Thoracic aorta (tissue), 2 donors: Measurements from ENCODE around the gene PUS7. TPM values are rescaled to one million over a fixed set of nuclear protein-coding genes. Genes with fewer than 3 reads are reported as not detected.
"Not testable (repeated sequence)": the region's sequence is repeated elsewhere in the genome, so short reads cannot be mapped to it uniquely, and the experiment has no call there.

Experiments
- ATAC-seq: fragments of 150-250 bp; one replicate; pipeline ENCODE4 v1.8.0; 2017; ENCODE audit warnings: low read depth; ENCODE audit not compliant: insufficient number of reproducible peaks, low FRiP score
- DNase-seq: peaks from one replicate; pipeline ENCODE4 v3.0.0-alpha.2; 2020; ENCODE audit warnings: low spot score
- H3K27ac ChIP-seq, 2 donors: fragments of 200-600 bp; sonication (generic); 1 replicate in 1 of 2; 2 replicates in 1 of 2; pipeline ENCODE4 v1.5.1; 2016; ENCODE audit warnings: mild to moderate bottlenecking in 2 of 2, moderate library complexity in 2 of 2
- H3K27me3 ChIP-seq: fragments of 200-600 bp; sonication (generic); replicated peaks from 2 replicates; pipeline ENCODE4 v1.6.0; 2016; ENCODE audit warnings: mild to moderate bottlenecking; ENCODE audit not compliant: insufficient read depth
- H3K36me3 ChIP-seq: fragments of 200-600 bp; sonication (generic); one replicate; pipeline ENCODE4 v1.5.1; 2016
- H3K4me1 ChIP-seq, 2 donors: fragments of 200-600 bp; sonication (generic); 1 replicate in 1 of 2; 2 replicates in 1 of 2; pipeline versions ENCODE4 v1.5.1 to v1.6.0; 2016; ENCODE audit warnings: low read depth in 2 of 2, mild to moderate bottlenecking in 1 of 2; ENCODE audit not compliant: control insufficient read depth in 1 of 2
- H3K4me3 ChIP-seq: fragments of 200-600 bp; sonication (generic); 2 replicates; pipeline ENCODE4 v1.5.1; 2016; ENCODE audit warnings: mild to moderate bottlenecking
- H3K9me3 ChIP-seq: fragments of 200-600 bp; sonication (generic); 2 replicates; pipeline ENCODE4 v1.5.1; 2016
- total RNA-seq, 2 donors: library from RNA; depleted of rRNA; stranded (reverse); fragments of >200 nt; gene quantifications; one replicate each; pipeline versions ENCODE4 v1.1.0 to v1.2.3, GENCODE V29; 2016
- TF ChIP-seq, protein P1 (sequence below): fragments of 200-600 bp; sonication (generic); IDR thresholded peaks from one replicate; pipeline ENCODE4 v1.5.1; 2019; ENCODE audit warnings: antibody characterized with exemption

The PUS7 gene
- total RNA-seq, 2 donors from 2014 or later: 4.1 to 20.6 TPM

DNA sequence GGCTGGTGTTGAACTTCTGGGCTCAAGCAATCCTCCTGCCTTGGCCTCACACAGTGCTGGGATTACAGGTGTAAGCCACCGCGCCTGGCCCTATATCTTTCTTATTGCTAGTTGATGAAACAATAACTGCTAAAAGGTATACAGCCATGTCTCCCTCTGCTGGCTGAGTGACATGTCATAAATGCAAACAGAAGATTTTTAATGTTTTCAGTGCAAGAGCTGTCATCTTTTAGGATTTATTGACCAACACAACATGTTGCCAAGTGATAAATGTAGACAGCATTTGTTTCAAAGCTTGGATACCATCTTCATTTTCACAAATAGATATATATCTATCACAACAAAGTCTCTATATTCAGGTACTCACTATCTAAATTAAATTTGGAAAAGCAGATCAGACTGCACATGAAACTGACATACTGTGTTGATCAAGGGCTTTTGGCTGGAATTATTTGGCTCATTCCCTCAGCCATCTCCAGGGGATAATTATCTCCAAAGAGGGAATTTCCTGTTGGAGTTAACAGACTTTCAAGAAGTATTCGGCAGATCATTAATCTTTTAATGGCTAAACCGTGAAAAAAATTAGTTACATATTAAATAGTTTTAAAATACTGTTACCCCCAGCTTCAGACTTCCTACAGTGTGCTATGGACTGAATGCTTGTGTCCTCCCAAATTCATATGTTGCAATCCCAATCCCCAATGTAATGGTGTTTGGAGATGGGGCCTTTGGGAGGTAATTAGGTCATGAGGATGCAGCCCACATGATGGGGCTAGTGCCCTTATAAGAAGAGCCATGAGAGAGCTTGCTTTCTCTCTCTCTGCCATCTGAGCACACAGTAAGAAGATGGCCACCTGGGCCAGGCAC lies 92.1 kb downstream of the PUS7 start:
- no peaks in the 10 kb centered on the region for H3K36me3 ChIP-seq
- ATAC-seq (no peak), DNase-seq (no peak)
- no peak overlapping the region for H3K4me3 ChIP-seq
- H3K27me3 ChIP-seq: no peaks in the 10 kb centered on the region
- no peaks in the 10 kb centered on the region for H3K9me3 ChIP-seq
- TF ChIP-seq, protein P1, sequence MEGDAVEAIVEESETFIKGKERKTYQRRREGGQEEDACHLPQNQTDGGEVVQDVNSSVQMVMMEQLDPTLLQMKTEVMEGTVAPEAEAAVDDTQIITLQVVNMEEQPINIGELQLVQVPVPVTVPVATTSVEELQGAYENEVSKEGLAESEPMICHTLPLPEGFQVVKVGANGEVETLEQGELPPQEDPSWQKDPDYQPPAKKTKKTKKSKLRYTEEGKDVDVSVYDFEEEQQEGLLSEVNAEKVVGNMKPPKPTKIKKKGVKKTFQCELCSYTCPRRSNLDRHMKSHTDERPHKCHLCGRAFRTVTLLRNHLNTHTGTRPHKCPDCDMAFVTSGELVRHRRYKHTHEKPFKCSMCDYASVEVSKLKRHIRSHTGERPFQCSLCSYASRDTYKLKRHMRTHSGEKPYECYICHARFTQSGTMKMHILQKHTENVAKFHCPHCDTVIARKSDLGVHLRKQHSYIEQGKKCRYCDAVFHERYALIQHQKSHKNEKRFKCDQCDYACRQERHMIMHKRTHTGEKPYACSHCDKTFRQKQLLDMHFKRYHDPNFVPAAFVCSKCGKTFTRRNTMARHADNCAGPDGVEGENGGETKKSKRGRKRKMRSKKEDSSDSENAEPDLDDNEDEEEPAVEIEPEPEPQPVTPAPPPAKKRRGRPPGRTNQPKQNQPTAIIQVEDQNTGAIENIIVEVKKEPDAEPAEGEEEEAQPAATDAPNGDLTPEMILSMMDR: peak; percentile 31
- H3K4me1 ChIP-seq: no peaks in the 10 kb centered on the region
- H3K27ac ChIP-seq: no peak overlapping the region

DNA sequence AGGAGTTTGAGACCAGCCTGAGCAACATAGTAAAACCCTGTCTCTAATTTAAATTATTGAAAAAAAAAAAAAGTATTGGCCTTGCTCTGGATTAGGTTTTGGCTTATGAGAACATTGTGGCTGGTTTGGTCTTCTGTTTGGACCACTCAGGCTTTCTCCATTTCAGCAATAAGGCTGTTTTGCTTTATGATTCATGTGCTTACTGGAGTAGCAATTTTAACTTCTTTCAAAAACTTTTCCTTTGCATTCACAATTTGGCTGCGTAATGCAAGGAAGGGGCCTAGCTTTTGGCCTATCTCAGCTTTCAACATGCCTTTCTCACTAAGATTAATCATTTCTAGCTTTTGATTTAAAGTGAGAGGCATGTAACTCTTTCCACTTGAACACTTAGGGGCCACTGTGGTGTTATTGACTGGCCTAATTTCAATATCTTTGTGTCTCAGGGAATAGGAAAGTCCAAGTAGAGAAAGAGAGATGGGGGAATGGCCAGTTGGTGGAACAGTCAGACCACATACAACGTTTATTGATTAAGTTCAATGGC lies 95.4 kb downstream of the PUS7 start:
- Histone ChIP-seq H3K36me3 (no peaks in the 10 kb centered on the region), H3K4me3 (no peak overlapping the region), H3K4me1 (no peaks in the 10 kb centered on the region), H3K27me3 (no peaks in the 10 kb centered on the region), H3K9me3 (no peaks in the 10 kb centered on the region), H3K27ac (no peak overlapping the region)
- no peak for DNase-seq
- ATAC-seq: no peak
- TF ChIP-seq, protein P1: no peak

DNA sequence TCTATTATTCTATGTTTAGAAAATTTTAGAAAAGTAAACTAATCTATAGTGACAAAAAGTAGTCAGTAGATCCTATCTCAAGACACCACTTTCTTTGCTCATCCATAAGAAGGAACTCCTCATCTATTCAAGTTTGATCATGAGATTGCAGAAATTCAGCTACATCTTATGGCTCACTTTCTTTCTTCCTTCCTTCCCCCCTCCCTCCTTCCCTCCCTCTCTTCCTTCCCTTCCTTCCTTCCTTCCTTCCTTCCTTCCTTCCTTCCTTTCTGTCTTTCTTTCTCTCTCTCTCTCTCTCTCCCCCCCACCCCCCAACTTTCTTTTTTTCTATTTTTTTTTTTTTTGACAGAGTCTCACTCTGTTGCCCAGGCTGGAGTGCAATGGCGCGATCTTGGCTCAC lies 98.1 kb downstream of the PUS7 start:
- ATAC-seq (no peak), DNase-seq (no peak)
- no peak overlapping the region for H3K27ac ChIP-seq
- TF ChIP-seq, protein P1: no peak
- H3K27me3 ChIP-seq: no peaks in the 10 kb centered on the region
- H3K4me1 ChIP-seq: no peaks in the 10 kb centered on the region
- no peaks in the 10 kb centered on the region for H3K9me3 ChIP-seq
- no peak overlapping the region for H3K4me3 ChIP-seq
- H3K36me3 ChIP-seq: no peaks in the 10 kb centered on the region

DNA sequence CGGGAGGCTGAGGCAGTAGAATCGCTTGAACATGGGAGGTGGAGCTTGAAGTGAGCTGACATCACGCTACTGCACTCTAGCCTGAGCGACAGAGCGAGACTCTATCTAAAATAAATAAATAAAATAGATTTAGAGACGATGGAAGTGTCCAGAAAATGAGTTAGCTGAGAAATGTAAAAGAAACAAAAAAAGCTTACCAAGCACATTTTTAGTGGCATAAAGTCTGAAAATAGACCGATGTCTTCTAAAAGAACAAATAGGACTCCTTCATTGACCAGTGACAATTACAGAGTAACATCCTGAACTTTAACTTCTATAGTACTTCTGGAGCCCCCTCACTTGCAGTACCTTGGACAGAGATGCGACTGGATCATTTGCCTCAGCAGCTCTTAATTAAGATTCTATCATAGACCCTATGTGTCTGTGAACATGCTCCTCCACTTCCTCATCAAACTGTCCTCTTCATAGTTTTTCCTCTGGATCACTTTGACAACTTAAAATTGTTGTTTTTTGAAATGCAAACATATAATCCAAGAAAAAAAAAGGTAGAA lies 108.1 kb downstream of the PUS7 start:
- H3K27me3 ChIP-seq: no peaks in the 10 kb centered on the region
- no peaks in the 10 kb centered on the region for H3K4me1 ChIP-seq
- no peak for ATAC-seq
- TF ChIP-seq, protein P1: no peak
- H3K27ac ChIP-seq: no peak overlapping the region
- H3K36me3 ChIP-seq: no peaks in the 10 kb centered on the region
- no peak overlapping the region for H3K4me3 ChIP-seq
- no peak for DNase-seq
- no peaks in the 10 kb centered on the region for H3K9me3 ChIP-seq

DNA sequence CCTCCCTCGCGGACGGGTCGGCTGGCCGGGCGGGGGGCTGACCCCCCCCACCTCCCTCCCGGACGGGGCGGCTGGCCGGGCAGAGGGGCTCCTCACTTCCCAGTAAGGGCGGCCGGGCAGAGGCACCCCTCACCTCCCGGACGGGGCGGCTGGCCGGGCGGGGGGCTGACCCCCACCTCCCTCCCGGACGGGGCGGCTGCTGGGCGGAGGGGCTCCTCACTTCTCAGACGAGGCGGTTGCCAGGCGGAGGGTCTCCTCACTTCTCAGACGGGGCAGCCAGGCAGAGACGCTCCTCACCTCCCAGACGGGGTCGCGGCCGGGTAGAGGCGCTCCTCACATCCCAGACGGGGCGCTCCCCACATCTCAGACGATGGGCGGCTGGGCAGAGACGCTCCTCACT lies 111.3 kb downstream of the PUS7 start:
- not testable (repeated sequence) for H3K36me3 ChIP-seq, H3K27me3 ChIP-seq, H3K9me3 ChIP-seq, H3K4me1 ChIP-seq, ATAC-seq, DNase-seq, H3K27ac ChIP-seq, H3K4me3 ChIP-seq

DNA sequence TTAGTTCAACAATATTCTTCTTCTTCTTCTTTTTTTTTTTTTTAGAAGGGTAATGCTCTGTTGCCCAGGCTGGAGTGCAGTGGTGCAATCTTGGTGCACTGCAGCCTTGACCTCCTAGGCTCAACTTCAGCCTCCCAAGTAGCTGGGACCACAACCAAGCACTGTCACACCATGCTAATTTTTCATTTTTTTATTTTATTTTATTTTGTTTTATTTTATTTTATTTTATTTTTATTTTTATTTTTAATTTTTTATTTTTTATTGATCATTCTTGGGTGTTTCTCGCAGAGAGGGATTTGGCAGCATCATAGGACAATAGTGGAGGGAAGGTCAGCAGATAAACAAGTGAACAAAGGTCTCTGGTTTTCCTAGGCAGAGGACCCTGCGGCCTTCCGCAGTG lies 112.3 kb downstream of the PUS7 start:
- not testable (repeated sequence) for ATAC-seq, H3K36me3 ChIP-seq, H3K4me3 ChIP-seq, H3K27me3 ChIP-seq, H3K27ac ChIP-seq, DNase-seq, H3K9me3 ChIP-seq, H3K4me1 ChIP-seq
